PC-9 (cell line): Measurements from ENCODE around the gene RAD9A.

ENCODE experiments used
- EZH2 ChIP-seq: fragments of 200-600 bp; sonication (generic); IDR thresholded peaks from 2 replicates; pipeline ENCODE4 v1.8.0; 2017; ENCODE audit warnings: antibody characterized with exemption, low read depth
- TF ChIP-seq, protein P1 (sequence below): fragments of 200-600 bp; sonication (generic); conservative IDR thresholded peaks from 2 replicates; pipeline ENCODE4 v1.6.1; 2017; ENCODE audit warnings: mixed run types, antibody characterized with exemption, mild to moderate bottlenecking, moderate library complexity

DNA sequence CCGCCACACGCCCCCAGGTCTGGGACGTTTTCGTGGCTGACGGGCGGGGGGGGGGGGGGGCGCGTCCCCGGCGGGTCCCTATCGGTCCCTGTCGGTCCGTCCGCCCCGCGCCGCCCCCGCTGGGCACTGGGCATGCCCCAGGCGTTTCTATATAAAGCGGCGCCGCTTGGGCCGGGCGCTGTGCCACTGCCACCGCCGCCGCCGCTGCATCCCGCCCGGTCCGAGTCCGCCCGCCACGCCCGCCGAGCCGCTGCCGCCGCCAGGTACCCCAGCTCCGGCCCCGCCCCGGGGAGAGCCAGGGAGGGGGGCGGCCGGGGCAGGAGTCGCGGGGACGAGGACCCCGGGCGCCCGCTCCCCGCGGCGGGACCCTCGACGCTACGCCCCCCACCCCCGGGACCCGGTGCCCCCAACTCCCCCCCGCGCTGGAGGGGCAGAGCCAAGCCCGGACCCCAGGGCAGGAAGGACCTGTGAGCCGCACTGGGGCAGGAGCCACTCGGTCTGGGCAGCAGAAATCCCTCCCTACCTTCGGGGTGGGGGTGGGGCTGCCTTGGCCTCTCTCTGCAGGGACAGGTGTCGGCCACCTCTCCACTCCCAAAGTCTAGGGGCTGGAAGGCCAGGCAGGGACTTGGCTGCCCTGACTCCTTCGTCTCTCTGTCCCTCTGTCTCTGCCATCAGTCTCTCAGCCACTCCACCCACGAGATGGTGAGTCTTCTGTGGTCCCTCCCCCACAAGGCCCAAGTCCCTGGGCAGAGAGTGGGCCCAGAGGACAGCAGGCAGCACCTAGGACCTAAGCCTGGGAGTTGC, 23.9 kb downstream of the RAD9A start, which contains the start of gene CARNS1:
- TF ChIP-seq, protein P1, sequence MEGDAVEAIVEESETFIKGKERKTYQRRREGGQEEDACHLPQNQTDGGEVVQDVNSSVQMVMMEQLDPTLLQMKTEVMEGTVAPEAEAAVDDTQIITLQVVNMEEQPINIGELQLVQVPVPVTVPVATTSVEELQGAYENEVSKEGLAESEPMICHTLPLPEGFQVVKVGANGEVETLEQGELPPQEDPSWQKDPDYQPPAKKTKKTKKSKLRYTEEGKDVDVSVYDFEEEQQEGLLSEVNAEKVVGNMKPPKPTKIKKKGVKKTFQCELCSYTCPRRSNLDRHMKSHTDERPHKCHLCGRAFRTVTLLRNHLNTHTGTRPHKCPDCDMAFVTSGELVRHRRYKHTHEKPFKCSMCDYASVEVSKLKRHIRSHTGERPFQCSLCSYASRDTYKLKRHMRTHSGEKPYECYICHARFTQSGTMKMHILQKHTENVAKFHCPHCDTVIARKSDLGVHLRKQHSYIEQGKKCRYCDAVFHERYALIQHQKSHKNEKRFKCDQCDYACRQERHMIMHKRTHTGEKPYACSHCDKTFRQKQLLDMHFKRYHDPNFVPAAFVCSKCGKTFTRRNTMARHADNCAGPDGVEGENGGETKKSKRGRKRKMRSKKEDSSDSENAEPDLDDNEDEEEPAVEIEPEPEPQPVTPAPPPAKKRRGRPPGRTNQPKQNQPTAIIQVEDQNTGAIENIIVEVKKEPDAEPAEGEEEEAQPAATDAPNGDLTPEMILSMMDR = no peak
- no peak for TF ChIP-seq EZH2
